Activated naive CD8-positive, alpha-beta T cell treated with anti-CD3 and anti-CD28 coated beads for 36 hours (primary cell): ENCODE data around the gene TNNT2. TPM values are rescaled to one million over a fixed set of nuclear protein-coding genes. Genes with fewer than 3 reads are reported as not detected.

Experiments used
- DNase-seq: peaks from one replicate; pipeline ENCODE4 v3.0.0; 2021
- H3K27ac Mint-ChIP-seq: one replicate; pipeline ENCODE4 v1.8.0; 2022; ENCODE audit warnings: mild to moderate bottlenecking, moderate library complexity, mixed read lengths
- H3K27me3 Mint-ChIP-seq: one replicate; pipeline ENCODE4 v1.8.0; 2022; ENCODE audit warnings: mild to moderate bottlenecking, mixed read lengths
- H3K36me3 Mint-ChIP-seq: one replicate; pipeline ENCODE4 v1.8.0; 2021; ENCODE audit warnings: mild to moderate bottlenecking, mixed read lengths
- H3K4me1 Mint-ChIP-seq: one replicate; pipeline ENCODE4 v1.8.0; 2021; ENCODE audit warnings: mixed read lengths
- H3K4me3 Mint-ChIP-seq: one replicate; pipeline ENCODE4 v1.8.0; 2022; ENCODE audit warnings: mild to moderate bottlenecking, moderate library complexity, mixed read lengths
- H3K9me3 Mint-ChIP-seq: one replicate; pipeline ENCODE4 v1.8.0; 2022; ENCODE audit warnings: mixed read lengths
- total RNA-seq, 2 experiments: library from RNA; stranded (reverse); gene quantifications; one replicate each; pipeline ENCODE4 v1.2.3, GENCODE V29; 2021

The TNNT2 gene
- total RNA-seq, 2 experiments from 2014 or later, result not detected

GRCh38 chr1:201375169-201375568, 2.3 kb downstream of the TNNT2 start:
- H3K27ac Mint-ChIP-seq, result no peak overlapping the region
- no peak overlapping the region for H3K4me3 Mint-ChIP-seq
- no peaks in the 10 kb centered on the region for H3K4me1 Mint-ChIP-seq
- DNase-seq, result no peak
- no peaks in the 10 kb centered on the region for H3K36me3 Mint-ChIP-seq
- H3K9me3 Mint-ChIP-seq, result no peaks in the 10 kb centered on the region
- peaks cover 13% of the 10 kb centered on the region for H3K27me3 Mint-ChIP-seq

GRCh38 chr1:201374364-201374763, 3.1 kb downstream of the TNNT2 start:
- Mint-ChIP-seq H3K27me3 (peaks cover 16% of the 10 kb centered on the region), H3K36me3 (no peaks in the 10 kb centered on the region), H3K4me3 (no peak overlapping the region), H3K27ac (no peak overlapping the region), H3K9me3 (no peaks in the 10 kb centered on the region), H3K4me1 (no peaks in the 10 kb centered on the region)
- no peak for DNase-seq

GRCh38 chr1:201371792-201372191, 5.7 kb downstream of the TNNT2 start:
- no peak for DNase-seq
- H3K27ac Mint-ChIP-seq, result no peak overlapping the region
- H3K27me3 Mint-ChIP-seq, result peaks cover 19% of the 10 kb centered on the region
- H3K9me3 Mint-ChIP-seq, result no peaks in the 10 kb centered on the region
- no peaks in the 10 kb centered on the region for H3K4me1 Mint-ChIP-seq
- H3K4me3 Mint-ChIP-seq, result no peak overlapping the region
- H3K36me3 Mint-ChIP-seq, result no peaks in the 10 kb centered on the region

- Mint-ChIP-seq H3K27me3 (peaks cover 19% of the 10 kb centered on the region), H3K27ac (no peak overlapping the region), H3K4me1 (no peaks in the 10 kb centered on the region), H3K4me3 (no peak overlapping the region), H3K9me3 (no peaks in the 10 kb centered on the region), H3K36me3 (no peaks in the 10 kb centered on the region)
- no peak for DNase-seq
Measured at GRCh38 chr1:201371276-201371675, 6.2 kb downstream of the TNNT2 start.

DNA sequence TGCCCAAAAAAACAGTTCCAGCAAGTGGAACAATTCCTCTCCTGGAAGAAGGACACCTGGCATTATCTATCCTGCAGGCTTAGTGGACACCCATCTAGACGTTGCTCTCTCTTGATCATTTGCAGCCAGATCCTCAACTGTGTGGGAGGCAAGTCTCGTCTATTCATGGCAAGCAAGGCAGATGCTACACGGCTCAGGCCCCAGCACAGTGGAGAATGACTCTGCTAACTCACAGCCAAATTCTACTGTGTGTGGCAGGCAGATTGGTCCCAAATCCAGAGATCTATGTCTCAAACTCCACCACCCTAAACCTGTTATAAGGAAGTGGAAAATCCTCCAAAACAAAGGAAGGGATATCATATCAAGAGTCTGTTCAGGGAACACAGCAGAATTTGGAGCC, 7.0 kb downstream of the TNNT2 start:
- DNase-seq, result no peak
- Mint-ChIP-seq H3K27me3 (peaks cover 19% of the 10 kb centered on the region), H3K4me3 (no peak overlapping the region), H3K27ac (no peak overlapping the region), H3K36me3 (no peaks in the 10 kb centered on the region), H3K4me1 (no peaks in the 10 kb centered on the region), H3K9me3 (no peaks in the 10 kb centered on the region)

- Mint-ChIP-seq H3K4me3 (no peak overlapping the region), H3K36me3 (no peaks in the 10 kb centered on the region), H3K27ac (no peak overlapping the region), H3K4me1 (no peaks in the 10 kb centered on the region), H3K27me3 (peaks cover 19% of the 10 kb centered on the region), H3K9me3 (no peaks in the 10 kb centered on the region)
- DNase-seq, result no peak
Measured at GRCh38 chr1:201369209-201369608, 8.3 kb downstream of the TNNT2 start.

DNA sequence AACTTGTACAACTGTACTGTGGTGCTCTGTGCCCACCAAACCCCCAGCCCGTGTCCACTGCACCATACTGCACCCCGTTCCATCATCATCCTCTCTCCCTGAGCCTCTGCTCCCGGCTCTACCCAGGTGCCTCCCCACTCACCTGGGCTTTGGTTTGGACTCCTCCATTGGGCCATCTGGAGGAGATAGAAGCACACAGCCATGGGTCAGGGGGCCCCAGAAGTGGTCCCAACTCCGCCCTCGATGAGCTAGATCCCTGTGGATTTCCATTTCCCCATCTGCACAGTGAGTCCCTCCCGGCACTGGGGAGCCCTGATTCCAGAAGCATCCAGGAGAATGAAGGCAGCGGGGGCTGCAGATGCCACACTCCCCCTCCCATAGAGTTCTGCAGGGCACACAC, 10.8 kb downstream of the TNNT2 start:
- Mint-ChIP-seq H3K4me3 (no peak overlapping the region), H3K27ac (no peak overlapping the region), H3K27me3 (peaks cover 25% of the 10 kb centered on the region), H3K36me3 (no peaks in the 10 kb centered on the region), H3K4me1 (no peaks in the 10 kb centered on the region), H3K9me3 (no peaks in the 10 kb centered on the region)
- DNase-seq, result no peak

GRCh38 chr1:201365251-201365650, 12.2 kb downstream of the TNNT2 start:
- H3K4me3 Mint-ChIP-seq, result no peak overlapping the region
- no peaks in the 10 kb centered on the region for H3K9me3 Mint-ChIP-seq
- H3K27ac Mint-ChIP-seq, result no peak overlapping the region
- no peak for DNase-seq
- H3K4me1 Mint-ChIP-seq, result no peaks in the 10 kb centered on the region
- peaks cover 23% of the 10 kb centered on the region for H3K27me3 Mint-ChIP-seq
- H3K36me3 Mint-ChIP-seq, result no peaks in the 10 kb centered on the region

- no peaks in the 10 kb centered on the region for H3K9me3 Mint-ChIP-seq
- H3K36me3 Mint-ChIP-seq, result no peaks in the 10 kb centered on the region
- no peak overlapping the region for H3K4me3 Mint-ChIP-seq
- no peak overlapping the region for H3K27ac Mint-ChIP-seq
- DNase-seq, result no peak
- H3K4me1 Mint-ChIP-seq, result no peaks in the 10 kb centered on the region
- peaks cover 21% of the 10 kb centered on the region for H3K27me3 Mint-ChIP-seq
Measured at GRCh38 chr1:201364808-201365105, 12.7 kb downstream of the TNNT2 start.

DNA sequence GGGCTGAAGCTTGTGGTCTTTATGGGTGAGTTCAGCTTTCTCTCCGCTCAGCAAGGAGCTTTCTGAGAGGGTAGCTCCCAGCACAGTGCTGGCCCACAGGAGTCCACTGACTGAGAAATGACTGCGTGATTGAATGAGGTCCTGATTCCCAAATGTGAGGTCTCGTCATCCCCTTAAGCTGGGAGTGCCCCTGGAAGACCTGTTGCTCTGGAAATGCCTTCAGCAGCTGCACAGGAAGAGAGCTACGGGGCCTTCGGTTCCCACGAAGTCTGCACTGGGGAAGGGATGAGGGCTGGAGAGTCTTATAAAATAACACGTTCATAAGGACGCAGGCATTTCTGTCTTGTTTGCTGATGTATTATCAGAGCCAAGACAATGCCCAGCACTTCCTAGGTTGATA, 14.0 kb downstream of the TNNT2 start:
- Mint-ChIP-seq H3K36me3 (no peaks in the 10 kb centered on the region), H3K27ac (no peak overlapping the region), H3K4me3 (no peak overlapping the region), H3K4me1 (no peaks in the 10 kb centered on the region), H3K9me3 (no peaks in the 10 kb centered on the region), H3K27me3 (peaks cover 16% of the 10 kb centered on the region)
- DNase-seq, result no peak

- Mint-ChIP-seq H3K27me3 (peaks cover 16% of the 10 kb centered on the region), H3K27ac (no peak overlapping the region), H3K36me3 (no peaks in the 10 kb centered on the region), H3K9me3 (no peaks in the 10 kb centered on the region), H3K4me3 (no peak overlapping the region), H3K4me1 (no peaks in the 10 kb centered on the region)
- DNase-seq, result no peak
Measured at GRCh38 chr1:201362906-201363305, 14.6 kb downstream of the TNNT2 start.

DNA sequence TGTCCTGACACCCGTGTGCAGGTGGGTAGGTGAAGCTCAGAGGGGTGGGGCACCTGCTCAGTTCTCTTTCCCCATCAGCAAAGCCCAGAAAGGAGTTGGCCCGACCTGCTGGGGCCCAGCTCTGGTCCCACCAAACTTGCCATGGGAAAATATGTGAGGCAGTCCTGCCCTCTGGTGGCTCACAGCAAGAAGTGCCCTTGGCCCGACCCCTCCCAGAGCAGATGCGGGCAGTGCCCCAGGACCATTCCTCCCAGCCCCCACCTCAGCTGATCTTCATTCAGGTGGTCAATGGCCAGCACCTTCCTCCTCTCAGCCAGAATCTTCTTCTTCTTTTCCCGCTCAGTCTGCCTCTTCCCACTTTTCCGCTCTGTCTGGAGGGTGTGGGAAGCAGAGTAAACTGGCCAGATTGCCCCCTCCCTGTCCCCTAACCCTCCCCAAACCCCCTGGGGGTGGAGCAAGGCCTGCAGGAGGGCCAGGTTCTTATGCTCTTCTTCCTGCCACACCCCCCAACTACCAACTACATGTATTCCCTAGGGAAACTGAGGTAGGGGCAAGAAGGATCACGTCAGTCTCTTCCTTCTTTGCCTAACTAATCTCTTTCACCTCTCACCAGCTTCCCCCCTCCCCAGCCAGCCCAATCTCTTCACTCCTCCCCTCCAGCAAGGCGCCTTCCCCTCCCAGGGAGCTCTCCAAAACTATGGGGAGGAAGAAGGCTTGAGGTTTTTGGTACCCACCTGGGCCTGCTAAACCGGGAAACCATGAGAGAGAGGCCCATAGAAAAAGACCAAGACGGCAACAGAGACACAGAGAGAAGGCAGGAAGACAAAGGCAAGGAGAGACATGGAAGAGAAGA, 15.6 kb downstream of the TNNT2 start:
- H3K27me3 Mint-ChIP-seq, result peaks cover 16% of the 10 kb centered on the region
- H3K27ac Mint-ChIP-seq, result no peak overlapping the region
- H3K9me3 Mint-ChIP-seq, result no peaks in the 10 kb centered on the region
- H3K4me1 Mint-ChIP-seq, result no peaks in the 10 kb centered on the region
- H3K36me3 Mint-ChIP-seq, result no peaks in the 10 kb centered on the region
- peak; percentile 30 for DNase-seq
- H3K4me3 Mint-ChIP-seq, result no peak overlapping the region

GRCh38 chr1:201360901-201361651, 16.4 kb downstream of the TNNT2 start:
- no peaks in the 10 kb centered on the region for H3K36me3 Mint-ChIP-seq
- peaks cover 16% of the 10 kb centered on the region for H3K27me3 Mint-ChIP-seq
- no peaks in the 10 kb centered on the region for H3K4me1 Mint-ChIP-seq
- H3K4me3 Mint-ChIP-seq, result no peak overlapping the region
- no peaks in the 10 kb centered on the region for H3K9me3 Mint-ChIP-seq
- DNase-seq, result no peak
- H3K27ac Mint-ChIP-seq, result no peak overlapping the region

DNA sequence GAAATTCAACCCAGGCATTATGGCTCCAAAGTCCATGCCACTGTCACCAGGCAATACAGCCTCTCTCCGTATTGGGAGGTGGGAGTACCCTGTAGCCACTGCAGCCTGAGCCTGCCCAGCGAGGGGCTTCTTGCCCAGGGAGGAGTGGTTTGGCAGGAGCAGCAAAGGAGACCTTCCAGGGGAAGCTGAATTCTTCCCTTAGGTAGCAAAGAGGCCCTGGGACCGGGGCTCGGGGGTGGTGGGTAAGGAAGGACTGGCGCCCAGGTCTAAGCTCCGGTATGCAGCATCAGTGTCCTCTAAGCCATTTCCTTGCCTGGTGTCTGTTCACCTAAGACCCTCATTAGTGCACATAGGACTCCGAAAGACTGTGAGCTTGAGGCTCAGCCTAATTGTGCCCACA, 17.0 kb downstream of the TNNT2 start:
- Mint-ChIP-seq H3K27me3 (peaks cover 16% of the 10 kb centered on the region), H3K4me1 (no peaks in the 10 kb centered on the region), H3K9me3 (no peaks in the 10 kb centered on the region), H3K27ac (no peak overlapping the region), H3K4me3 (no peak overlapping the region), H3K36me3 (no peaks in the 10 kb centered on the region)
- DNase-seq, result no peak

GRCh38 chr1:201359873-201360210, 17.6 kb downstream of the TNNT2 start:
- no peak overlapping the region for H3K4me3 Mint-ChIP-seq
- DNase-seq, result no peak
- H3K27ac Mint-ChIP-seq, result no peak overlapping the region
- H3K27me3 Mint-ChIP-seq, result peaks cover 16% of the 10 kb centered on the region
- no peaks in the 10 kb centered on the region for H3K36me3 Mint-ChIP-seq
- no peaks in the 10 kb centered on the region for H3K4me1 Mint-ChIP-seq
- no peaks in the 10 kb centered on the region for H3K9me3 Mint-ChIP-seq
